Upper lobe of right lung (tissue), 1 donor: ENCODE results near the gene MYOCOS. TPM values are rescaled to one million over a fixed set of nuclear protein-coding genes. Genes with fewer than 3 reads are reported as not detected.

ENCODE experiments used
- ATAC-seq: fragments of 200-7000 bp; cut with Tn5 transposase; one replicate; pipeline ENCODE4 v1.9.1; 2020; ENCODE audit warnings: mild to moderate bottlenecking, moderate library complexity
- DNase-seq: peaks from one replicate; pipeline ENCODE4 v3.0.0-alpha.2; 2020
- H3K27ac ChIP-seq: fragments of 200-600 bp; one replicate; pipeline ENCODE4 v1.8.0; 2022
- H3K27me3 ChIP-seq: fragments of 200-600 bp; one replicate; pipeline ENCODE4 v1.8.0; 2022; ENCODE audit warnings: mild to moderate bottlenecking
- H3K36me3 ChIP-seq: fragments of 200-600 bp; one replicate; pipeline ENCODE4 v1.8.0; 2022
- H3K4me1 ChIP-seq: fragments of 200-600 bp; one replicate; pipeline ENCODE4 v1.8.0; 2022
- H3K4me3 ChIP-seq: fragments of 200-600 bp; one replicate; pipeline ENCODE4 v1.8.0; 2022; ENCODE audit warnings: mild to moderate bottlenecking
- H3K9me3 ChIP-seq: fragments of 200-600 bp; one replicate; pipeline ENCODE4 v1.8.0; 2022
- CTCF ChIP-seq: fragments of 200-600 bp; IDR thresholded peaks from one replicate; pipeline ENCODE4 v1.8.0; 2022; ENCODE audit warnings: antibody characterized with exemption
- intact Hi-C: fragments of 100-400 bp; cut with DNase I; formaldehyde crosslinking; loops from one replicate; pipeline ENCODE4 v1.11.0; 2022
- long read RNA-seq: library from polyadenylated mRNA; unstranded; transcript quantifications from one replicate; pipeline ENCODE4 v2.0.0, GENCODE V29; 2021
- total RNA-seq: library from RNA; stranded (reverse); fragmentation: NEBNext Ultra II Directional; extraction: Animal tissue kit (Norgen Biotek cat#: 25700); gene quantifications from one replicate; pipeline ENCODE4 v1.2.1, GENCODE V29; 2021
- donor health status: DM: no; HTN: yes; CAD: no; lungs with severe emphysema.

The MYOCOS gene, protein sequence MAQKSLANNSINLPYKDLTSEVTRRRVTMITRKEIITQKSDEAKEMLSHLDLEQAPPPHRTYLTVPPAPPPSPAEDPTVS
- not detected for total RNA-seq
- long read RNA-seq = 0 reads

DNA sequence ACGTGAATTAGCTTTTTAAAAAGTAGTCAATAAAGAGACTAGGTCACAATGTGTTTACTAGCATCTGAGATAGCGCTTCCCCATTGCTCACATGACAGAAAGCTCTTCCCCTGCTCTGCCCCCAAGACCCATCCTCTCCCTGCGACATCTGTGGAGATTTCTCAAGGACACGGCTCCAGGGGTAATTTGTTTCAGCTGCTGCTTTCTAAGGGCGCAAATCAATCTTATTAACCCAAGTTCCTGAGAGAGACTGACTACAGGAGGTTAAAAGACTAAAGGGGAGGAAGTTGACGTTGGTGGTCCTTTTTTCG is at the start of gene MYOCOS:
Gene MYOCOS (plus strand): TSS at position 92 of the 311 bp plus-strand sequence. CDS start 1,641 bp downstream, outside the sequence.
- Histone ChIP-seq H3K4me1 (no peaks in the 10 kb centered on the region), H3K27me3 (no peaks in the 10 kb centered on the region), H3K4me3 (no peak within 1 kb of the TSS), H3K9me3 (no peaks in the 10 kb centered on the region), H3K36me3 (no peaks in the 10 kb centered on the region), H3K27ac (no peak within 1 kb of the TSS)
- DNase-seq = no peak
- ATAC-seq = no peak
- intact Hi-C loops = no loop called here
- no peak for TF ChIP-seq CTCF

DNA sequence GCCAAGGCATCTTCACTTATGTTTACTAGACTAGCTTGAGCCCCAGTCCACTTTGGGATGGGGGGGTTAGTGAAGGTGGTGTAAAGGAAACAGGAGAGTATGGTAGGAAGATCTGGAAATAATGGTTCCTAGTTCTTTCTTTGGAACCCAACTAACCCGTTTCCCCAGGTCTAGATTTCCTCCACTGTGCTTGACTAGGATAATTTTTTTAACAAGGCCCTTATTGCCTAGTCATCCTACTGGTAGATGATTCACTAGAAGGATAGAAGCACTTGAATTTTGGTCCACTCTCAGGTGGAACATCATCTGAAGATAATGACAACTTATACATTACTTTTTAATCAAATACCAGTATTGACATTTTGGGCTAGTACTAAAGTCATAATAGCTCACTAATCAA is 45.9 kb upstream of the MYOCOS start:
- Histone ChIP-seq H3K4me1 (no peaks in the 10 kb centered on the region), H3K27me3 (no peaks in the 10 kb centered on the region), H3K4me3 (no peak overlapping the region), H3K27ac (no peak overlapping the region), H3K36me3 (peaks cover 99% of the 10 kb centered on the region), H3K9me3 (no peaks in the 10 kb centered on the region)
- intact Hi-C loops = loop anchor here (10.0 kb wide), 1 partner anchor 51 kb away; no protein-coding TSS in a partner anchor
- no peak for TF ChIP-seq CTCF
- DNase-seq (no peak), ATAC-seq (no peak)

DNA sequence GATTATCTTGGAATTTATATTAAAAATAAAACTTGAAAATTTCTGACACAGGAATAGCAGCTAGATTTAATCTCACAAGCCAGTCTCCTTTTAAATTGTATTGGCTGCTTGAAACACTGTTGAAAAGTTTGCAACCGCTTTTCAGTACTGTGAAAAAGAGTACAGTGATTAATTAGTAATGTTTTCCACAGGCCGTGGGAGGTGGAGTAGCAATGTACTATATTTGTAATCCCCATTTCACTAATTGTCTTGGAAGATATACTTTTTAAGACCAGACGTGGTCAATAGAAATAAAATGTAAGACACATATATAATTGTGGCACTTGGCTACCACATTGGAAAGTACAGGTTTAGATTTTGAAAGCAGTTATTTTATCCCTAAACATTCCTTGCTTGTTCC is 40.8 kb upstream of the MYOCOS start:
- Histone ChIP-seq H3K27ac (no peak overlapping the region), H3K9me3 (no peaks in the 10 kb centered on the region), H3K27me3 (no peaks in the 10 kb centered on the region), H3K36me3 (peaks cover 100% of the 10 kb centered on the region), H3K4me1 (no peaks in the 10 kb centered on the region), H3K4me3 (no peak overlapping the region)
- ATAC-seq (no peak), DNase-seq (no peak)
- intact Hi-C loops = no loop called here
- no peak for TF ChIP-seq CTCF

- H3K4me1 ChIP-seq = no peaks in the 10 kb centered on the region
- H3K9me3 ChIP-seq = no peaks in the 10 kb centered on the region
- ATAC-seq (no peak), DNase-seq (no peak)
- intact Hi-C loops = no loop called here
- no peak overlapping the region for H3K27ac ChIP-seq
- H3K36me3 ChIP-seq = peaks cover 100% of the 10 kb centered on the region
- H3K4me3 ChIP-seq = no peak overlapping the region
- no peaks in the 10 kb centered on the region for H3K27me3 ChIP-seq
- TF ChIP-seq CTCF = no peak
Observed at GRCh38 chr1:171581766-171582165, 40.3 kb upstream of the MYOCOS start.

DNA sequence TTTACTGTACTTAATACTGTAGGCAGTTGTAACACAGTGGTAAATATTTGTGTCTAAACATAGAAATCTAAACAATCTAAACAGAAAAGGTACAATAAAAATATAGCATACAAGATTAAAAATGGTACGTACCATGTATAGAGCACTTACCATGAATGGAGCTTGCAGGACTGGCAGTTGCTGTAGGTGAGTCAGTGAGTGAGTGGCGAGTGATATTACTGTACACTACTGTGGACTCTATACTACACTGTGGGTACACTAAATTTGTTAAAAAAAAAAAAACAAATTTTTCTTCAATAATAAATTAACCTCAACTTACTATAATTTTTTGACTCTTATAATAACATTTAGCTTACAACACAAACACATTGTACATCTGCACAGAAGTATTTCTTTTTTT is 39.5 kb upstream of the MYOCOS start:
- no peak for ATAC-seq
- H3K27ac ChIP-seq = no peak overlapping the region
- no peaks in the 10 kb centered on the region for H3K27me3 ChIP-seq
- peaks cover 100% of the 10 kb centered on the region for H3K36me3 ChIP-seq
- H3K9me3 ChIP-seq = no peaks in the 10 kb centered on the region
- H3K4me1 ChIP-seq = no peaks in the 10 kb centered on the region
- no peak for DNase-seq
- TF ChIP-seq CTCF = no peak
- intact Hi-C loops = no loop called here
- no peak overlapping the region for H3K4me3 ChIP-seq

GRCh38 chr1:171583591-171584201 is 38.3 kb upstream of the MYOCOS start:
- Histone ChIP-seq H3K27me3 (no peaks in the 10 kb centered on the region), H3K36me3 (peaks cover 100% of the 10 kb centered on the region), H3K27ac (no peak overlapping the region), H3K4me1 (no peaks in the 10 kb centered on the region), H3K9me3 (no peaks in the 10 kb centered on the region), H3K4me3 (no peak overlapping the region)
- ATAC-seq = no peak
- TF ChIP-seq CTCF = no peak
- no peak for DNase-seq
- intact Hi-C loops = no loop called here
